ENCODE results near the gene UBLCP1.
"Not testable (repeated sequence)": the region's sequence is repeated elsewhere in the genome, so short reads cannot be mapped to it uniquely, and the experiment has no call there.

Gene UBLCP1

GRCh38 chr5:159252195-159252594 lies 10.9 kb upstream of the UBLCP1 start:
- DNase-seq (ENCODE audit: low read depth) = no peak

GRCh38 chr5:159257007-159257406 lies 6.1 kb upstream of the UBLCP1 start:
- no peak for DNase-seq (ENCODE audit: low read depth)

GRCh38 chr5:159257629-159258283 lies 5.3 kb upstream of the UBLCP1 start:
- DNase-seq (ENCODE audit: low read depth) = no peak

- no peak for DNase-seq (ENCODE audit: low read depth)
These were observed 4.7 kb upstream of the UBLCP1 start for GRCh38 chr5:159258361-159258760.

GRCh38 chr5:159260212-159260611 lies 2.9 kb upstream of the UBLCP1 start:
- DNase-seq (ENCODE audit: low read depth) = not testable (repeated sequence)

- DNase-seq (ENCODE audit: low read depth) = no peak
These were observed 625 bp upstream of the UBLCP1 start for GRCh38 chr5:159262472-159262858.

- DNase-seq (ENCODE audit: low read depth) = no peak
These were observed 447 bp downstream of the UBLCP1 start for GRCh38 chr5:159263569-159263905.

GRCh38 chr5:159266764-159267163 lies 3.7 kb downstream of the UBLCP1 start:
- not testable (repeated sequence) for DNase-seq (ENCODE audit: low read depth)

GRCh38 chr5:159269723-159270122 lies 6.6 kb downstream of the UBLCP1 start:
- no peak for DNase-seq (ENCODE audit: low read depth)

GRCh38 chr5:159273923-159274322 lies 10.8 kb downstream of the UBLCP1 start:
- no peak for DNase-seq (ENCODE audit: low read depth)

GRCh38 chr5:159274676-159275075 lies 11.6 kb downstream of the UBLCP1 start:
- DNase-seq (ENCODE audit: low read depth) = no peak

- no peak for DNase-seq (ENCODE audit: low read depth)
These were observed 23.4 kb downstream of the UBLCP1 start for GRCh38 chr5:159286420-159287035.

- DNase-seq (ENCODE audit: low read depth) = no peak
These were observed 27.7 kb downstream of the UBLCP1 start for GRCh38 chr5:159290741-159291140.

GRCh38 chr5:159294921-159295320 lies 31.8 kb downstream of the UBLCP1 start:
- no peak for DNase-seq (ENCODE audit: low read depth)

- DNase-seq (ENCODE audit: low read depth) = not testable (repeated sequence)
These were observed 34.2 kb downstream of the UBLCP1 start for GRCh38 chr5:159297300-159297699.

- no peak for DNase-seq (ENCODE audit: low read depth)
These were observed 38.4 kb downstream of the UBLCP1 start for GRCh38 chr5:159301466-159301865.

- DNase-seq (ENCODE audit: low read depth) = not testable (repeated sequence)
These were observed 39.1 kb downstream of the UBLCP1 start for GRCh38 chr5:159301929-159302860.

GRCh38 chr5:159303286-159303685 lies 40.2 kb downstream of the UBLCP1 start:
- no peak for DNase-seq (ENCODE audit: low read depth)

- DNase-seq (ENCODE audit: low read depth) = no peak
These were observed 42.0 kb downstream of the UBLCP1 start for GRCh38 chr5:159304961-159305595.

GRCh38 chr5:159309689-159310433 lies 46.8 kb downstream of the UBLCP1 start:
- DNase-seq (ENCODE audit: low read depth) = no peak

- no peak for DNase-seq (ENCODE audit: low read depth)
These were observed 47.4 kb downstream of the UBLCP1 start for GRCh38 chr5:159310511-159310910.

- DNase-seq (ENCODE audit: low read depth) = no peak
These were observed 48.0 kb downstream of the UBLCP1 start for GRCh38 chr5:159311063-159311462.

All from T-helper 22 cell (primary cell).